ENCODE measurements around the gene CLEC2B.
"Not testable (repeated sequence)": the region's sequence is repeated elsewhere in the genome, so short reads cannot be mapped to it uniquely, and the experiment has no call there.

CLEC2B gene
- 18.2 to 72.2 (median 41.7) reads per million in 18 experiments for total RNA-seq

DNA sequence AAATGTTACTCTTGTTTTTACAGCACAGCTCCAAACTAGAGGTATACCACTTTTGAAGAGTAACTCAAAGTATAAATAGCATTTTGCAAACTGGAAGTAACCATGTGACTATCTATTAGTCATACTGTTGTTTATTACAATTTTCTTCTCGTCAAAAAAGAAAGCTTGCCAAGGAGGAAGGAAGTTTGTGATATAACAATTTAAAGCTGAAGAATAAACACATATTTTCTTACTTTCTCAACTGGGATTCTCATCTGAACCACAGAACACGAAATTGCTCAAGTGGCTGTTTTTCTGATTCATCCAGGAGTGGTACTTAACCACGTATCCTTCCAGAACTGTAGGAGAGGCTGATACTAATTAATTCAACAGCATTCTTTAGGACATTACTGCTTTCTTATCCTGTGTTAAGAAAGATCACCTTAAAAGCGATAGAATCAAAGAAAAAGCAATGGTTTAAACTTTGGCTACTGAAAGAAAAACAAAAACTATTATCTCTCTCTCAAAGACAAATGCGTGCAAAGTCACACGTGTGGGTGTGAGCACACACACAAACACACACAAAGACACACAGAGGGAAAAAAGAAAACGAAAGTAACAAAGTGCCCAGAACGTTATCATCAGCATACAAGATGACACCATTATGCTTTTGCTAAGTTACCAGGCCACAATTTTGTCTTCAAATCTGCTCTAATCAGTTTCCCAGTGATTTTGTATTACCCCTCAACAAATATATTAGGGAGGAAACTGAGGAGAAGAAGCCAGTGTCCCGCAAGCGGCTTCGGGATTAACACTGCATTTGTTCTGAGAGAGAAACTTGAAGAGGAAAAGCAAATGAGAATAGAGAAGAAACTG is at the start of gene CLEC2B:
CLEC2B (minus strand) TSS at position 48 of the 855 bp plus-strand sequence.
- DNase-seq, result peak; percentile 68 to 85

DNA sequence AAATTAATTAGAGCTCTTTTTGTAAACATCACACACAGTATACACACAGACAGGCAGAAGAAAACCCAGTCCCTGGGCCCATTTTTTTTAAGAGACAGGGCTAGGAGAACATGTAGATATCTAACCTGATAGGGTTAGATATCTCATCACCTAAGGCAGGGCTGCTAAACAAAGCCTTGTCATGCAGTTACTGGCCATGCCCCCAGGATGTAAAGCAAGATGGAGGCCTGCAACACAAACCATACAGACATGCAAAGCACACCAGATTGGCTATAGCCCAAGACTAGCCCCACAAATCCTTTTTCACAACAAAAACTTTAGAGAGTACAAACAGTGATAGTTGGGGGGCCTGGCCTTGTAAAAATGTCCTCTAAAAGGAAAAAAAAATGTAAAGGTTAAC is 42.6 kb upstream of the CLEC2B start:
- DNase-seq, result no peak

DNA sequence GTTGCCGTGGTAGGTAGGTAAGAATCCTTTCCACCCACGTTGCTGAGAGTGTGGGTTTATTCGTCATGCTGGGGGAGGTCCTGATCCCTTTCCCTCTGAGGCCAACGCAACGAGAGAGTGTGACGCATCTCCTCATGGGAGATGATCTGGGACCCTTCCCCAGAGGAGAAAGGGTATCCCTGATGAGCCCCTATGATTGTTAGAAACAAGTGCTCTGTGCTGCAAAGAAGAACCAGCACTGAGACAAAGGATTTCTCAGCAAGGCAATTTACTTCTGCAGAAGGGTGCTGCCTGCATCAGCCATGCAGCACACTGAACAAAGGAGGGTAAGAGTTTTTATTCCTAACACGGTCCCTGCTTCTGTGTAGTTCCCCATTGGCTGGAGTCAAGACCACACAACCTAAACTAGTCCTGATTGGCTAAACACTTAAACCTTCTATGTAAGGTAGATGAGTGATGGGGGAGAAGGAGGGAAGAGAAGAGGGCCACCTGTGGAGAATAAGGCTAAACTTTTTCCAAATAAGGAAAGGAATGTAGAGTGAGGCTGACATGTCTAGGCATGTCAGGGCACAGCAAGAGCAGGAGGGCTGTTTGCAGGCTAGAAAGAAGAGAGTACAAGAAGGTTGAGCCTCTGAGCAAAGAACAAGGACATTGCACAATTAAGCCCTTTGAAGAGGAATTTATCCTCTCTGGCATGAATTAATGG is 41.7 kb upstream of the CLEC2B start:
- DNase-seq, result no peak

DNA sequence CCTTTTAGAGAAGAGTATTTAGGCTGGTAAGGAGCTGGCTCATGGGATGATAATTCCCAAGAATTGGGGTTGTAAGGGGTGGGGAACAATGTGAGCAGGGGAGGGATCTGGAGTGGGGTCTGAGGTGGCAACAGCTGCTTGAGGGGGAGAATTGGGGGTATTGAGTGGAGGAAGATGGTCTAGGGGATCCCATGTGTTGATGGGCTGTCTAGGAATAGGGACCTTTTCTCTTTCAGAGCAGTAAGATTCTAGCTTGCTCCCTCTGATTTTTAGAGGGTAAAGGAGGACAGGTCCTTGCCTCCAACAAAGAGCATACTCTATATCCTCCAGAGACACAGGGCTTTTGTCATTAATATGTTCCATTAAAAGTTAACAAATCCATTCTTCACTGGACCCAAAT is 40.6 kb upstream of the CLEC2B start:
- DNase-seq, result no peak

DNA sequence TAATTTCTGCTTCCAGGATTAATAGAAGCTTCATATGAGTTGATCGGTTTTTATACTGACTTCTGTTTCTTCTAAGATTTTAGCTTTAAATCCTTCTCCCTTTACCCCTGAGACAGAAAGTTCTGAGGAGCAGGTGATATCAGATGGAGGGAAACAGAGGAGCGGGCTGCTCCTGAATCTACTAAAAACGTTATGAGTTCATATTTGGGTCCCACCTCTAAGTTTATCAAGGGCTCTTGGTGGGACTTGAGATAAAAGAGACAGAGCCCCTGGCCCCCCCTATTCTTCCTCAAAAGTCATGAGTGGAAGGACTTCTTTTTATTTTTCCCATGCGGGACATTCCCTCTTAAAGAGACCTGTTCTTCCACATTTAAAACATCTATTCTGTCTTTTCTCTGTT is 39.2 kb upstream of the CLEC2B start:
- DNase-seq, result no peak

DNA sequence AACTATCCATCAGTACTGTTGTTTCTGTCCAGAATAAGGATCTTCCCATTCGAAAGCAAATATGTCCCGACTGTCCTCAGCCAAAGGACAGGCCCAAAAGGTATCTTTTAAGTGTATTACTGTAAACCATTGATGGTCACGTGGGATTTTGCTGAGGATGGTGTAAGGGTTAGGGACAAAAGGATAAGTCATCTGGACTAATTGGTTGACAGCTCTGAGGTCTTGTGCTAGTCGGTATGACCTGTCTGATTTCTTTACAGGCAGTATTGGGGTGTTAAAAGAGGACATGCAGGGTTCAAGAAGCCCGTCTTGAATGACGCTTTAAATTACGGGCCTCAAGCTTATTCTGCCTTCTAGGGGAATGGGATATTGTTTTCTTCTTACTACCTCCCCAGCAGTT is 38.6 kb upstream of the CLEC2B start:
- DNase-seq, result no peak

DNA sequence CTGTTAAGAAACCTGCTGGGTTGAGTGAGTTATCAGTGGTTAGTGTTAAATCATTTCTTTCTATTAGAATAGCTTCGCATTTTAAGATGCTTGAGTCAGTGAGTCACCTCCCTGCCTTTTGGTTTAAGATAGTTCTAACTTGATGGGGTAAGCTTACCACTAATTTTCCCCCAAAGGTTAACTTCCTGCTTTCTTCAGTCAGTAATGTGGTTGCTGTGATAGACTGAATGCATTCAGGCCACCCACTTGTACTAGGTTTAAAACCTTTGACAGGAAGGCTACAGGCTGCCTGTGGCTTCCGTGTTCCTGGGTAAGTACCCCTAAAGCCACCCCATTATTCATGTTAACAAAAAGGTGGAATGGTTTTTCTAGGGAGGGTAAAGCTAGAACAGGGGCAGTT is 37.7 kb upstream of the CLEC2B start:
- peak; percentile 5 to 16 for DNase-seq

DNA sequence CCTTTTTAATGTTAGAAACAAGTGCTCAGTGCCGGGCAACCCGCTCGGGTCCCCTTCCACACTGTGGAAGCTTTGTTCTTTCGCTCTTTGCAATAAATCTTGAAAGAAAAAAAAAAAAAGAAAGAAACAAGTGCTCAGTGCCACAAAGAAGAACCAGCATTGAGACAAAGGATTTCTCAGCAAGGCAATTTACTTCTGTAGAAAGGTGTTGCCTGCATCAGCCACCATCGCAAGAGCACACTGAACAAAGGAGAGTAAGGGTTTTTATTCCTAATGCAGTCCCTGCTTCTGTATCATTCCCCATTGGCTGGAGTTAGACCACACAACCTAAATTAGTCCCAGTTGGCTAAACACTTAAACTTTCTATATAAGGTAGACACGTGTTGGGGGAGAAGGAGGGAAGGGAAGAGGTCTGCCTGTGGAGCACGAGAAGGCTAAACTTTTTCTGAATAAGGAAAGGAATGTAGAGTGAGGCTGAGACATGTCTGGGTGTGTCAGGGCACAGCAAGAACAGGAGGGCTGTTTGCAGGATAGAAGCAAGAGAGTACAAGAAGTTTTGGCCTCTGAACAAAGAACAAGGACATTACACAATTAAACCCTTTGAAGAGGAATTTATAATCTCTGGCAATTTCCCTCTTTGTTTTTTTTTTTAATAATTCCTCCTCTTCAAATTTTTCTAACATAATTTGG is 33.5 kb upstream of the CLEC2B start:
- DNase-seq, result no peak

DNA sequence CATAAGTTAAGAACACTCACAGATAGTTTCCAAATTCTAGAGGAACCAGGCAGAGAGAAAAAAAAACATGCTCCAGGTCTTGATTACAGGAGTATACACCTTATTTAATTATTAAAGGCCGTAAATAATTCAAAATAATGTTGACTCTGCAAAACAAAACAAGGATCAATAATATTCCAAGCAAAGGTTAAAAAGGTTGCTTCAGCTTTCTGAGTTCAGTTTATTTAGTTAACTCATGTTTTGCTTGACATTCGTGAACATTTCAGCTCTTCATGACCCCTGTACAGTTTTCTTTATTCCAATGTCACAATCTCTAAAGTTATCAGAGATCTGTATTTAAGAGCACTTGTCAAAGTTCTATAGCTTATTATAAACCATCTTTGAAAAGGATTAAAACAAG is 31.8 kb upstream of the CLEC2B start:
- DNase-seq, result no peak

DNA sequence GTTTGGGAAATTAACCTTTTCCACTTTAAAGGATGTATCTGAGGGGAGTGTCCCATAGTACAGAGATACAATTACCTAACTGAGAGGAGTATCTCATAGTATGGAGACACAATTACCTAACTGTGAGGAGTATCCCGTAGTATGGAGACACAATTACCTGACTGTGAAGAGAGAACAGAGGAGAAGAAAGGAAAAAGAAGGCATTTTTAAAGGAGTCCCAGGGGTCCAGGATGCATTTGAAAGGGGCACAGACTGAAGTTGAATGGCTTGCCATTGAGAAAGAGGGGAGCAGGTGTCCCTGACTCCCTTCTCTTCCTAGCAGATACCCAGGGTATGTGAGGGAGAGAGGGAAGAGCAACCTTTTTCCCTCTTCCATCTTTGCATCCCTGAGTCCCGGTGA is 30.1 kb upstream of the CLEC2B start:
- no peak for DNase-seq

DNA sequence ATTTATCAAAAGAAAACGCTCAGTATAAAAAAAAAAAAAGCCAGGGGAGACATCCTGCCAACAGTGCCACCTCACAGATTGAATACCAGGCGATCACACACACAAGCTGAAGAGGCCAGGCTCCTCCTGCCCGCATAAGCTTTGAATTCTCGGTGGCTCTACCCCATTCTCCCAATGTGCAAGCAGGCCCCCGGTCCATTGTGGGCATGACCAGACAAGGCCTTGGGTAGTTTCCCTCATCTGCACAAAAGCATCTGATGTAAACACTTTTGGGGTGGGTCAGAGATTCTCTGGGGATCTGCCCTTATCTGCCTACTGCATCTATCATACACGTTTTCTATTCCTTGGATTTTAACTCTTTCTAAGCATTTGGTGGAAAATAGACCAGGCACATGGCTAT is 28.4 kb upstream of the CLEC2B start:
- DNase-seq, result no peak

DNA sequence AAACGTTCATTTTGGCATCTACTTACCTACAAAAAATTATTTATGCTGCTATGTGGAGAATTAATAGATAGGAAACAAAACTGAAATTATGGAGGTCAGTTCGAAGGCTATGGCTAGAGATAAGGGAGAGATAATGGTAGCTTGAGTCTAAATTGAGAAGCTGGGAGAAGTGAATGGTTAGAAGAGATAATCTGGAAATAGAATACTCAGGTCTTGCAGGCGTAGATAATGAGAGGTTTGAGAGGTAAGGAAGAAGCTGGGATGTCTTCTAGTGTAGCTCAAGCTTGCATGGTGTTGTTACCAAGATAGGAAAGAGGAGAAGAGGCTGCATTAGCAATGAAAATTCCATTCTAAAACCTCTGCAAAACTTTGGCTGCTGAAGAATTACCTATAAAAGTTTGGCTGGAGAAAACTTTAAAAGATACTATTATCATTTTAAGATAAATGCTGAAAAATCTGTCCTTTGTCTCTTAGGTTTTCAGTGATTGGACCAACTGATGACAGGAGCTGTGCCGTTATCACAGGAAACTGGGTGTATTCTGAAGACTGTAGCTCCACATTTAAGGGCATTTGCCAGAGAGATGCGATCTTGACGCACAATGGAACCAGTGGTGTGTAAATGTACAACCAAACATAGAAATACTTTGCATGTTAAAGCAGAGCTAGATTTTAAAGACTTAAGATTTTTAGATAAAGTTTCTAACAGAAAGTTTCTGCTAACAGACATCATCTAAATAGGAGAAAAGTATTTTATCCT is 26.2 kb upstream of the CLEC2B start:
- DNase-seq, result no peak

DNA sequence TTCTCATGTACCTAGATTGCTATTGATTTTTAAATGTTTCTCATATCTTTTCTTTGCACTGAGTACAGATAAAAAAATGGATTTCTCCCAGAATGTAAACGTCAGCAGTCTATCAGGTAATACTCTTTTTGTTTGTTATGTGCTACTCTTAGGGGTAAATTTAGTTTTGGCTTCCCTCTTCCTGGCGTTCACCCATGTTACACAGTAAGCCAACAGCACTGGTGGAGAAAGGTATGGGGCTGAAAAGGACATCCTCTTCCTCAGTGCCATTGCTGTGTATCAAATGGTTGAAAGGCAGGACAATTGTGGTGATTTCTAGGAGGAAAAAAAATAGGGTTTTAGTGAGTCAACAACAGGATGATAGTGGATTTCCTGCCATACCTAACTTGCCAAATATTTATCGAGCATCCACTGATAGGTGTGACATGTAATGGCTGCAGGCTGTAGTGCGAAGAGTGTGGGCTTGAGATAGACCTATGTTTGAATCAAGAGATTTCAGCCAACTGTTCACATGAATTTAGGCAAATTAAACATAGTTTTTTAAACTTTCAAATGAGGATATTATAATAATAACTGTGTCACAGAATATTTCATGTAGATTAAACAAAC is 19.6 kb upstream of the CLEC2B start:
- DNase-seq, result no peak

DNA sequence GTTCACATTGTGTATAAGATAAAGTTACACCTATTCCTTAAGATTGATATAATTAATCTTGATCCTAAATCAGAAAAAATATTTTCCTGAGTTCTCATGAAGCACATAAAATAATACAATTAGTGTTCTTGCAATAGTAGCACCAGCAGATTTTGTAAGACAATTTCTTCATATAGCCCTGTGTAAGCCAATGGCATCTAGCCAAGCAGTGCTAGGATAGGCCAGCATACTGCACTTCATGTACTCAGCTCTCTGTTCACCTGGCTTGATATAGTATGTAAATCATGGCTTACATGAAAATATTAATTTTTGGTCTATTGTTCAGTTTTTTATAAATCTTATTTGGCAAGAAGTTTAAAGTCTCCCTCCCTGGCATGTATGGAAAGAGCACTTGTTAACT is 14.0 kb upstream of the CLEC2B start:
- DNase-seq, result no peak

DNA sequence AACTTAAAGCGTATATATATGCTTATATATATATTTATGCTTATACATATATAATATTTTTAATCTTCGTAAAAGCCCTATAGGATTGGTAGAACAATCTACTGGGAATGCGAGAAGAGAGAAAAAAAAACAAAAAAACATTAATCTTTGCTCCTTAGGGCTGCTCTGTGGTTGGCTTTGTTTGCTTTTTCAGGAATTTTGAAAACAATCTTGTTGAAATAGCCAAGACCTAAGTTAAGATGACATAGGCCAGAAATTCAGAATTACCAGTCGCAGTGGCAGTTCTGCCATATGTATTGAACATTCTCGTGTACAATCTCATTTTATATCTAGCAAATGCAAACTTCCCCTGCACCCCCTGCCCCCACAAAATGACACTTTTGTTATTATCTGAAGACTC is 12.8 kb upstream of the CLEC2B start:
- DNase-seq, result no peak

DNA sequence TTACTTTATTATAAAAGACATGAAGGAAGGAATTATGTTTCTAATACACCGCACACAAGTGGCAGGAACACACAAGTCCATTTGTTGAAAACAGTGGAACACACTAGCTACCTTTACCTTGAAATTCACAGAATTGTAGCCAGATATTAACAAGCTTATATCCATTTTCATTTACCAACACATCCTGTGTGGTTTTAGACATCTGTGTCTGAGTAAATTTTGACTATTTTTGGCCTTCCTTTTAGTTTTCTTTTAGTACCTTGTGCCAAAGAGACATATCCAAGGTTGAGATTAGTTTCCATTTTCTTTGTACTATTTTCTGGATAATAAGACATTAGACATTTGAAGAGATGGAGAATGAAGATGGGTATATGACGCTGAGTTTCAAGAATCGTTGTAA is 12.1 kb upstream of the CLEC2B start, which contains the start of gene KLRF2:
KLRF2 (plus strand) TSS at position 244 of the 400 bp plus-strand sequence; CDS start at position 351, 107 bp downstream.
- no peak for DNase-seq

DNA sequence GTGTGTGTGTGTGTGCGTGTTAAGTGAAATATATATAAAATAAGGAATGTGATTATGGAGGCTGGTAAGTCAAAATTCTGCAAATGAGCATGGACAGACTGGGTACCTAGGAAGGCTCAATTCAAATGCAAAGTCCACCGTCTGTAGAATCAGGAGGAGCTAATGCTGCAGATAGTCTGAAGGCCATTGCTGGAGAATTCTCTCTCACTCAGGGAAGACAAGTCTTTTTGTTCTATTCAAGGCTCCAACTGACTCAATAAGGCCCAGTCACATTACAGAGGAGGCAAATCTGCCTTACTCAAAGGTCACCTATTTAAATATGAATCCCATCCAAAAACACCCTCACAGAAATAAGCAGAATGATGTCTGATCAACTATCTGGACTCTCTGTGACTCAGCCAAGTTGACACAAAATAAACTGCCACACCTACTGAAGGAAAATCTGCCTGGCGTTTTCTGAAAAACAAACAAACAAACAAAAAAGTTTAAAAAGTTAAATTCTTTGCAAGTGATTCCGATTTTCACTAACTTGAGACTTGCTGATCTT is 11.5 kb upstream of the CLEC2B start:
- DNase-seq, result no peak

DNA sequence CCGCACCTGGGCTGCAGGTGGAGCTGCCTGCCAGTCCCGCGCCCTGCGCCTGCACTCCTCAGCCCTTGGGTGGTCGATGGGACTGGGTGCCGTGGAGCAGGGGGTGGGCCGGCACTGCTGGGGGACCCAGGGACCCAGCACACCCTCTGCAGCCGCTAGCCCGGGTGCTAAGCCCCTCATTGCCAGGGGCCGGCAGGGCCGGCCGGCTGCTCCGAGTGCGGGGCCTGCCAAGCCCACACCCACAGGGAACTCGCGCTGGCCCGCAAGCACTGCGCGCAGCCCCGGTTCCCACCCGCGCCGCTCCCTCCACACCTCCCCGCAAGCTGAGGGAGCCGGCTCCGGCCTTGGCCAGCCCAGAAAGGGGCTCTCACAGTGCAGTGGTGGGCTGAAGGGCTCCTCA is 7.0 kb upstream of the CLEC2B start:
- not testable (repeated sequence) for DNase-seq

DNA sequence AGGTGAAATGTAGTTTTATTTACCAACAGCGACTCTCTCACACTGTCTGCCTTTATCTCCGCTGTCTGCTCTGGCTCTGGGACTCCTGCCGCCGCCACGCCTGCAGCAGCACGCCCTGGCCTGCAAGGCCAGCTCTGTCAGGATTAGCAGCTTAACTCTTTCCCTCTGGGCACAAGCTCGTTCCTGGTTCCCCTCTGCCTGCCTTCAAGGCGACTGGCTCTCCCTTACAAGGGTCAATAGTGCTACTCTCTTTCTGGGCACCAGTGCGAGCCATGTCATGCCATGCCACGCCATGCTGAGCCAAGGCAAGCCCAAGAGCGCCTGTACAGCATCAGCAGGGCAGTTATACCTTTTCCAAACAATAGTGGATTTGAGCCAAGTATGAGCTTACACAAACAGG is 3.6 kb upstream of the CLEC2B start:
- no peak for DNase-seq

DNA sequence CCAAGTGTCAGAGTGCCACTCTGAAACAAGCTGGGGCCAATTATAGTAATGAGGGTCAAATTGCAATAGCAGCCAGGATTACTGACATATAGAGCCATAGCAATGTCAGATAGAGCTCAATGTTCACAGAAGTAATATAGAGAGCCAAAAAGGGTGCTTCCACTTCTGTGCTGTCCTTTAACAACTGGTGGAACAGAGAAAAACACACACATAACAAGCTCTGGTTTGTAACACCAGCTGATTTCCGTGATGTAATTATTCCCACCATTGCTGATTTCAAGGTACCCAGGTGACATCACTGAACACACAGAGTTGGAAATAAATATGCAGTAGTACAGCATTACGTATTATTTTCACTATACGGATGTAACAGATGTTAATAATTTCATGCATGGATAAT is 3.0 kb upstream of the CLEC2B start:
- no peak for DNase-seq

DNA sequence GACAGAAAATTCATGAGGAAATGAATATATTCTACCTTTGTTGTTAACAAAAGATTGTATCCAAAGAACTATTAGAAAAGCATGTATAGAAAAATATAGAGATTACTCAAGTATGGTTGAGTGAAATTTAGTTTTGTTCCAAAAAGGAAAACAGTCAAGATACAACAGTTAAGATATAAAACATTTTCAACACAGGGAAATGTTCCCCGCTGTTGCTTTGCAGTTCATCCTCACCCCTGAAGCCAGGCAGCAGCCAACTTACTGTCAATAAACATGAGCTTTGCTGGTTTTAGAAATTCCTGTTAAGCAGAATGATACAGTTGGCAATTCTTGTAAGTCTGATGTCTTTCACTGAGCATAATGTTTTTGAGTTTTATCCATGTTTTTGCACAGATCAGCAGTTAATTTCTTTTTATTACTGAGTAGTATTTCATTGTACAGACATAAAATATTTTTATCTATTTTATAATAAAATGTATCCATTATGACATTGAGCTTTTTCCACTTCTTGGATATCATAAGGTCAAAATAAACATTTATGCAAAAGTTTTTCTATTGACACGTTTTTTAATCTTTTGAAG is 1.2 kb upstream of the CLEC2B start:
- DNase-seq, result peak; percentile 12 to 21

DNA sequence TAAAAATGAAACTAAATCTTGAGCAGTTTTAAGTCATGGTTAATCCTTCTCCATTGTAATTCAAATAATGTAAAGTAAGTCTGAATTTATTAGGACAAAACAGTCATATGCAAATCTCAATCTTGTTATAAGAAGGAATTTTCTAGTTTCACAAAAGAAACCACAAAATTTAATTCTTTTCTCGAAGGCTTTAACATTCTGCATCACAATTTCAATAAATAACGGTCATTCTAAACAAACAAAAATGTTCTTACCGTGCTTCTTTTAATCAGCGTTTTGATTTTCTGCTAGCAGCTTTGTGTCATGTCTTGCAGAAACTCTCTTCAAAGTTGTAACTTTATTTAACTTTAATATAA is 225 bp downstream of the CLEC2B start:
- no peak for DNase-seq

Data from inflammatory macrophage (primary cell).